Measurements from ENCODE around the gene GOLGA6D.

- TF ChIP-seq, protein P1, sequence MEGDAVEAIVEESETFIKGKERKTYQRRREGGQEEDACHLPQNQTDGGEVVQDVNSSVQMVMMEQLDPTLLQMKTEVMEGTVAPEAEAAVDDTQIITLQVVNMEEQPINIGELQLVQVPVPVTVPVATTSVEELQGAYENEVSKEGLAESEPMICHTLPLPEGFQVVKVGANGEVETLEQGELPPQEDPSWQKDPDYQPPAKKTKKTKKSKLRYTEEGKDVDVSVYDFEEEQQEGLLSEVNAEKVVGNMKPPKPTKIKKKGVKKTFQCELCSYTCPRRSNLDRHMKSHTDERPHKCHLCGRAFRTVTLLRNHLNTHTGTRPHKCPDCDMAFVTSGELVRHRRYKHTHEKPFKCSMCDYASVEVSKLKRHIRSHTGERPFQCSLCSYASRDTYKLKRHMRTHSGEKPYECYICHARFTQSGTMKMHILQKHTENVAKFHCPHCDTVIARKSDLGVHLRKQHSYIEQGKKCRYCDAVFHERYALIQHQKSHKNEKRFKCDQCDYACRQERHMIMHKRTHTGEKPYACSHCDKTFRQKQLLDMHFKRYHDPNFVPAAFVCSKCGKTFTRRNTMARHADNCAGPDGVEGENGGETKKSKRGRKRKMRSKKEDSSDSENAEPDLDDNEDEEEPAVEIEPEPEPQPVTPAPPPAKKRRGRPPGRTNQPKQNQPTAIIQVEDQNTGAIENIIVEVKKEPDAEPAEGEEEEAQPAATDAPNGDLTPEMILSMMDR (IDR thresholded peaks at IDR 0.05; ENCODE audit: low read depth, low read length): no peak
- no peak for TF ChIP-seq POLR2A (IDR thresholded peaks at IDR 0.05; ENCODE audit: extremely low read depth, insufficient read length)
- TF ChIP-seq, protein P2, sequence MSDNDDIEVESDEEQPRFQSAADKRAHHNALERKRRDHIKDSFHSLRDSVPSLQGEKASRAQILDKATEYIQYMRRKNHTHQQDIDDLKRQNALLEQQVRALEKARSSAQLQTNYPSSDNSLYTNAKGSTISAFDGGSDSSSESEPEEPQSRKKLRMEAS (IDR thresholded peaks at IDR 0.05; ENCODE audit: low read depth, low read length): no peak
Measured at GRCh38 chr15:75338661-75339240, 56.1 kb downstream of the GOLGA6D start.

Measured in NB4 (cell line).